ENCODE data around the gene ASPN.

The ASPN gene

GRCh38 chr9:92468206-92468605 is 14.1 kb downstream of the ASPN start:
- peak; percentile 57 for DNase-seq (ENCODE audit: low read depth)

GRCh38 chr9:92467511-92467910 is 14.8 kb downstream of the ASPN start:
- DNase-seq (ENCODE audit: low read depth) = no peak

- no peak for DNase-seq (ENCODE audit: low read depth)
Observed at GRCh38 chr9:92467041-92467440, 15.3 kb downstream of the ASPN start.

GRCh38 chr9:92463984-92464383 is 18.3 kb downstream of the ASPN start:
- peak; percentile 80 for DNase-seq (ENCODE audit: low read depth)

- no peak for DNase-seq (ENCODE audit: low read depth)
Observed at GRCh38 chr9:92463387-92463786, 18.9 kb downstream of the ASPN start.

- DNase-seq (ENCODE audit: low read depth) = no peak
Observed at GRCh38 chr9:92457576-92457975, 24.7 kb downstream of the ASPN start.

- DNase-seq (ENCODE audit: low read depth) = no peak
Observed at GRCh38 chr9:92455217-92455616, 27.1 kb downstream of the ASPN start.

GRCh38 chr9:92446536-92446935 is 35.8 kb downstream of the ASPN start:
- no peak for DNase-seq (ENCODE audit: low read depth)

- DNase-seq (ENCODE audit: low read depth) = no peak
Observed at GRCh38 chr9:92444841-92445240, 37.5 kb downstream of the ASPN start.

GRCh38 chr9:92440751-92441046 is 41.6 kb downstream of the ASPN start:
- DNase-seq (ENCODE audit: low read depth) = no peak

GRCh38 chr9:92439921-92440750 is 42.2 kb downstream of the ASPN start:
- DNase-seq (ENCODE audit: low read depth) = no peak

- DNase-seq (ENCODE audit: low read depth) = no peak
Observed at GRCh38 chr9:92438900-92439526, 43.3 kb downstream of the ASPN start.

GRCh38 chr9:92435263-92435662 is 47.0 kb downstream of the ASPN start:
- no peak for DNase-seq (ENCODE audit: low read depth)

GRCh38 chr9:92432972-92433548 is 49.2 kb downstream of the ASPN start:
- no peak for DNase-seq (ENCODE audit: low read depth)

GRCh38 chr9:92432350-92432749 is 50.0 kb downstream of the ASPN start:
- no peak for DNase-seq (ENCODE audit: low read depth)

GRCh38 chr9:92429836-92430235 is 52.5 kb downstream of the ASPN start:
- DNase-seq (ENCODE audit: low read depth) = no peak

GRCh38 chr9:92426501-92427145 is 55.7 kb downstream of the ASPN start:
- no peak for DNase-seq (ENCODE audit: low read depth)

GRCh38 chr9:92425474-92425873 is 56.8 kb downstream of the ASPN start:
- no peak for DNase-seq (ENCODE audit: low read depth)

GRCh38 chr9:92424340-92424739 is 58.0 kb downstream of the ASPN start, which contains the start of gene OMD:
Gene OMD (minus strand): TSS chr9:92424471. CDS start chr9:92417558, 6,913 bp downstream.
- DNase-seq (ENCODE audit: low read depth) = no peak

- DNase-seq (ENCODE audit: low read depth) = no peak
Observed at GRCh38 chr9:92423612-92424011, 58.7 kb downstream of the ASPN start.

- no peak for DNase-seq (ENCODE audit: low read depth)
Observed at GRCh38 chr9:92422611-92423338, 59.5 kb downstream of the ASPN start.

- DNase-seq (ENCODE audit: low read depth) = no peak
Observed at GRCh38 chr9:92414566-92414965, 67.7 kb downstream of the ASPN start.
